WTC11 (cell line): ENCODE measurements around the gene WBP2. TPM values are rescaled to one million over a fixed set of nuclear protein-coding genes. Genes with fewer than 3 reads are reported as not detected.

Source experiments
- ATAC-seq: fragments of 200-7000 bp; cut with Tn5 transposase; 2 replicates; pipeline ENCODE4 v1.10.0; 2021; ENCODE audit warnings: mild to moderate bottlenecking, moderate library complexity
- CTCF ChIA-PET: fragments of 300-600 bp; sonication (Branson Sonifier 250); formaldehyde crosslinking; loops from one replicate; lab custom pipeline; 2021; ENCODE audit warnings: antibody characterized with exemption; lab: Charles Lee
- POLR2A ChIA-PET: fragments of 350-600 bp; sonication (Branson Sonifier 250); formaldehyde crosslinking; loops from one replicate; lab custom pipeline; 2021; ENCODE audit warnings: antibody characterized with exemption; lab: Charles Lee
- DNase-seq: peaks from one replicate; pipeline ENCODE4 v3.0.0; 2021; ENCODE audit warnings: low spot score
- H3K27ac Mint-ChIP-seq: 2 replicates; pipeline ENCODE4 v1.8.0; 2021; ENCODE audit warnings: mixed read lengths
- H3K27me3 Mint-ChIP-seq: 2 replicates; pipeline ENCODE4 v1.8.0; 2021; ENCODE audit warnings: low read depth, mild to moderate bottlenecking, moderate library complexity, mixed read lengths
- H3K36me3 Mint-ChIP-seq: 2 replicates; pipeline ENCODE4 v1.8.0; 2021; ENCODE audit warnings: mixed read lengths
- H3K4me1 Mint-ChIP-seq: 2 replicates; pipeline ENCODE4 v1.8.0; 2022; ENCODE audit warnings: mixed read lengths
- H3K4me3 Mint-ChIP-seq: 2 replicates; pipeline ENCODE4 v1.8.0; 2021; ENCODE audit warnings: mild to moderate bottlenecking, moderate library complexity, mixed read lengths
- H3K9me3 Mint-ChIP-seq: 2 replicates; pipeline ENCODE4 v1.8.0; 2021; ENCODE audit warnings: mixed read lengths
- ESRRA ChIP-seq: sonication (generic); formaldehyde crosslinking; IDR thresholded peaks from 2 replicates; pipeline ENCODE4 v1.8.1; 2022; ENCODE audit warnings: mild to moderate bottlenecking, missing genetic modification reagents, borderline replicate concordance
- FOXK1 ChIP-seq: sonication (generic); formaldehyde crosslinking; IDR thresholded peaks from 2 replicates; pipeline ENCODE4 v1.8.0; 2022; ENCODE audit warnings: mild to moderate bottlenecking, moderate library complexity, missing genetic modification reagents
- FOXP1 ChIP-seq: sonication (generic); formaldehyde crosslinking; IDR thresholded peaks from 2 replicates; pipeline ENCODE4 v1.8.0; 2022; ENCODE audit warnings: missing genetic modification reagents, mild to moderate bottlenecking, moderate library complexity, borderline replicate concordance
- NFATC4 ChIP-seq: fragments of 250-450 bp; sonication (Bioruptor Pico); IDR thresholded peaks from 2 replicates; pipeline ENCODE4 v1.9.0; 2021; ENCODE audit warnings: mild to moderate bottlenecking
- PRDM15 ChIP-seq: sonication (generic); formaldehyde crosslinking; IDR thresholded peaks from 2 replicates; pipeline ENCODE4 v1.8.0; 2022; ENCODE audit warnings: missing genetic modification reagents
- SMAD3 ChIP-seq: sonication (generic); formaldehyde crosslinking; IDR thresholded peaks from 2 replicates; pipeline ENCODE4 v1.8.0; 2022; ENCODE audit warnings: missing genetic modification reagents, mild to moderate bottlenecking, borderline replicate concordance
- TEAD1 ChIP-seq: sonication (generic); formaldehyde crosslinking; IDR thresholded peaks from 2 replicates; pipeline ENCODE4 v1.8.0; 2022; ENCODE audit warnings: mild to moderate bottlenecking, missing genetic modification reagents
- ZNF138 ChIP-seq: sonication (generic); formaldehyde crosslinking; conservative IDR thresholded peaks from 2 replicates; pipeline ENCODE4 v1.8.1; 2022; ENCODE audit warnings: mild to moderate bottlenecking, moderate library complexity, missing genetic modification reagents
- ZNF219 ChIP-seq: sonication (generic); formaldehyde crosslinking; IDR thresholded peaks from 2 replicates; pipeline ENCODE4 v1.8.0; 2023; ENCODE audit warnings: missing genetic modification reagents, mild to moderate bottlenecking, borderline replicate concordance
- ZNF232 ChIP-seq: sonication (generic); formaldehyde crosslinking; IDR thresholded peaks from 2 replicates; pipeline ENCODE4 v1.8.0; 2022; ENCODE audit warnings: mild to moderate bottlenecking, missing genetic modification reagents
- total RNA-seq: library from RNA; stranded (reverse); gene quantifications from 3 replicates; pipeline ENCODE4 v1.2.3, GENCODE V29; 2021
- TF ChIP-seq, protein P1 (sequence below): fragments of 250-450 bp; sonication (Bioruptor Pico); IDR thresholded peaks from 2 replicates; pipeline ENCODE4 v2.1.2; 2022; ENCODE audit warnings: mild to moderate bottlenecking, moderate library complexity
- TF ChIP-seq, protein P2 (sequence below): sonication (generic); formaldehyde crosslinking; IDR thresholded peaks from 2 replicates; pipeline ENCODE4 v1.8.1; 2022; ENCODE audit warnings: mild to moderate bottlenecking, missing genetic modification reagents, moderate library complexity, borderline replicate concordance

The WBP2 gene
- total RNA-seq, 1 experiment from 2014 or later: 68.8 TPM

- H3K4me3 Mint-ChIP-seq: no peak overlapping the region
- H3K9me3 Mint-ChIP-seq: no peaks in the 10 kb centered on the region
- H3K36me3 Mint-ChIP-seq: peaks cover 13% of the 10 kb centered on the region; the same call in 1 of the 2 replicates
- no peak for TF ChIP-seq ZNF138 (CRISPR knock-in tag)
- POLR2A ChIA-PET: no interaction called here
- CTCF ChIA-PET: interaction anchor here (0.8 to 3.5 kb wide), 2 partner anchors 21 to 46 kb away, joined by 5 to 12 read pairs; partner anchors contain the start of gene WBP2
- no peak overlapping the region for H3K27ac Mint-ChIP-seq
- H3K4me1 Mint-ChIP-seq: no peaks in the 10 kb centered on the region
- no peak for ATAC-seq
- no peak for DNase-seq
- no peaks in the 10 kb centered on the region for H3K27me3 Mint-ChIP-seq
Measured at GRCh38 chr17:75809631-75810111, 45.5 kb downstream of the WBP2 start.

DNA sequence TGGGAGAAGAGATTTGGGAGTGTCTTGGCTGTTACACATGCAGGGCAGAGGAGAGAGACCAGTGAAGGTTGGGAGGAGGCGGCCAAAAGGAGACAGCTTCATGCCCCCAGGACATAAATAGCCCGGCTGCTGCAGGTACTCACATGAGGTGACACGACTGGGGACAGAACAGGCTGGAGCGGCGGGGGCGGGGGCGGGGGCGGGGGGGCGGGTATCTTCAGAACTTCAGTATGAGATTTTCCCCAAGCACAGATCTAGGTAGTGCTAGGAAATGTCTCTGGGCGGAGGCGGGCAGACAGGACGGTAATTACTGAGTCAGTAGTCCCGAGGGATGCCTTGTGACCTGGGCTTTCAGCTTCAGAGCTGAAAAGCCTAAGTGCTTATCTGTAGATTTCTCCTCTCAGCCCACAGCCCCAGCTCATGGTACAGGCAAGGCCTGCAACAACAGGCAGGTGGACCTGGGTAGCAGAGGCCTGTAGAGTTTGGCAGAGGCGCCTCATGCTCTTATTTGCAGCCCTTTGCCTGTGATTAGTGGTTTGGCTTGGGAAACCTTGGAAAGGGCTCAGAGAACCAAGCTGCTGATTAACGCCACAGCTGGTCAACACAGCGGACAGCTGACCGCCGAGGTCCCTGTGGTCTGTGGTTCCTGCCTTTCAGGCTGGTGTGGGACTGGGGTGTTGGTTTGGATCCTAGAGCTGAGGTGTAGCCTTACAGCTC is 46.1 kb downstream of the WBP2 start:
- no peaks in the 10 kb centered on the region for H3K4me1 Mint-ChIP-seq
- DNase-seq: no peak
- H3K27me3 Mint-ChIP-seq: no peaks in the 10 kb centered on the region
- H3K27ac Mint-ChIP-seq: peak overlapping the region; percentile 88; the same call in 1 of the 2 replicates
- ChIA-PET POLR2A (no interaction called here), CTCF (interaction anchor here (0.8 to 3.5 kb wide), 3 partner anchors 21 to 55 kb away, joined by 3 to 12 read pairs (median 5); partner anchors contain the start of gene WBP2)
- peak; percentile 17; the same call in 1 of the 2 replicates for ATAC-seq
- peaks cover 9% of the 10 kb centered on the region; the same call in 1 of the 2 replicates for H3K36me3 Mint-ChIP-seq
- no peak overlapping the region for H3K4me3 Mint-ChIP-seq
- H3K9me3 Mint-ChIP-seq: no peaks in the 10 kb centered on the region
- TF ChIP-seq FOXP1 (CRISPR knock-in tag) (no peak), ESRRA (CRISPR knock-in tag) (no peak), SMAD3 (no peak), TEAD1 (CRISPR knock-in tag) (no peak), NFATC4 (CRISPR knock-in tag) (no peak)
- TF ChIP-seq, protein P1, sequence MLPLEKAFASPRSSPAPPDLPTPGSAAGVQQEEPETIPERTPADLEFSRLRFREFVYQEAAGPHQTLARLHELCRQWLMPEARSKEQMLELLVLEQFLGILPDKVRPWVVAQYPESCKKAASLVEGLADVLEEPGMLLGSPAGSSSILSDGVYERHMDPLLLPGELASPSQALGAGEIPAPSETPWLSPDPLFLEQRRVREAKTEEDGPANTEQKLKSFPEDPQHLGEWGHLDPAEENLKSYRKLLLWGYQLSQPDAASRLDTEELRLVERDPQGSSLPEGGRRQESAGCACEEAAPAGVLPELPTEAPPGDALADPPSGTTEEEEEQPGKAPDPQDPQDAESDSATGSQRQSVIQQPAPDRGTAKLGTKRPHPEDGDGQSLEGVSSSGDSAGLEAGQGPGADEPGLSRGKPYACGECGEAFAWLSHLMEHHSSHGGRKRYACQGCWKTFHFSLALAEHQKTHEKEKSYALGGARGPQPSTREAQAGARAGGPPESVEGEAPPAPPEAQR (CRISPR knock-in tag): no peak

DNA sequence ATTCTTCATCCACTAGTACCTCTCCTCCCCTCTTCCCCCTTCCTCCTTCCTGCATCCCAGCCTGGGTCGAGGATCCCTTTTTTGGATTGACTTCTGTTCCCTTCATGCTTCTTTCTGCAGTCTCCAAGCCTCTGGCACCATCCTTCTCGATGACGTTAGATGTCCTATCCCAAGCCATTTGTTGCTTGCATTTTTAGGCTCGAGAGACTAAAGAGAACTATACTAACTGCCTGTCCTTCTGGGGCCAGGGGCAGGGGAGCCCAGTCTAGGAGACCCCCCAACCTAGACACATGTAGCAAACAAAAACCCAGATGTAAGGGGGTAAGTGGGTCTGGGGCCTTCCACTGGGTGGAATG is 46.6 kb downstream of the WBP2 start:
- Mint-ChIP-seq H3K36me3 (peaks cover 7% of the 10 kb centered on the region; the same call in 1 of the 2 replicates), H3K4me3 (no peak overlapping the region), H3K27ac (peak overlapping the region; percentile 88), H3K9me3 (no peaks in the 10 kb centered on the region), H3K27me3 (no peaks in the 10 kb centered on the region), H3K4me1 (no peaks in the 10 kb centered on the region)
- ChIA-PET CTCF (interaction anchor here (0.8 to 3.5 kb wide), 3 partner anchors 22 to 55 kb away, joined by 3 to 12 read pairs (median 5); partner anchors contain the start of gene WBP2), POLR2A (no interaction called here)
- TF ChIP-seq ZNF219: no peak
- no peak for TF ChIP-seq PRDM15 (CRISPR knock-in tag)
- TF ChIP-seq FOXK1 (CRISPR knock-in tag): no peak
- TF ChIP-seq, protein P2, sequence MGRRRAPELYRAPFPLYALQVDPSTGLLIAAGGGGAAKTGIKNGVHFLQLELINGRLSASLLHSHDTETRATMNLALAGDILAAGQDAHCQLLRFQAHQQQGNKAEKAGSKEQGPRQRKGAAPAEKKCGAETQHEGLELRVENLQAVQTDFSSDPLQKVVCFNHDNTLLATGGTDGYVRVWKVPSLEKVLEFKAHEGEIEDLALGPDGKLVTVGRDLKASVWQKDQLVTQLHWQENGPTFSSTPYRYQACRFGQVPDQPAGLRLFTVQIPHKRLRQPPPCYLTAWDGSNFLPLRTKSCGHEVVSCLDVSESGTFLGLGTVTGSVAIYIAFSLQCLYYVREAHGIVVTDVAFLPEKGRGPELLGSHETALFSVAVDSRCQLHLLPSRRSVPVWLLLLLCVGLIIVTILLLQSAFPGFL (CRISPR knock-in tag): no peak
- TF ChIP-seq ZNF232: no peak
- DNase-seq (no peak), ATAC-seq (no peak)
